Measurements from ENCODE around the gene SLC26A11.
"Not testable (repeated sequence)": the region's sequence is repeated elsewhere in the genome, so short reads cannot be mapped to it uniquely, and the experiment has no call there.

Gene SLC26A11

DNA sequence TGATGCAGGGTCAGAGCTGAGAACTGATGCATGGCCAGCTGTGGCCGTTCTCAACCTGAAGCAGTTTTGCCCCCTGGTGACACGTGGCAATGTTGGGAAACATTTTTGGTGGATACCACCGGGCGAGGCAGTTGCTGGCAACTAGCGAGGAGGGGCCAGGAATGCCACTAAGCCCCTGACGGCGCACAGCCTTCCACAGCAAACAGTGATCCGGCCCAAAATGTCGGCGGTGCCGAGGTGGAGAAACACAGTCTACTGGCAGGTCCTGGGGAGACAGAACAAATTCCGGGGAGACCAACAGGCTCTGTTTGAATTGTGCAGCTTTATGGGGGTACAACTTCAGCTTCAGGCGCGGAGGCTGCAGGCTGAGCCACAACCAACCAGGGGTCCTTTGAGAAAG lies 8.2 kb downstream of the SLC26A11 start:
- no peak for DNase-seq
- TF ChIP-seq POLR2A (IDR thresholded peaks at IDR 0.05; ENCODE audit: low read length) = no peak
- TF ChIP-seq GATA1 (IDR thresholded peaks at IDR 0.05; ENCODE audit: low read depth, low read length) = no peak

DNA sequence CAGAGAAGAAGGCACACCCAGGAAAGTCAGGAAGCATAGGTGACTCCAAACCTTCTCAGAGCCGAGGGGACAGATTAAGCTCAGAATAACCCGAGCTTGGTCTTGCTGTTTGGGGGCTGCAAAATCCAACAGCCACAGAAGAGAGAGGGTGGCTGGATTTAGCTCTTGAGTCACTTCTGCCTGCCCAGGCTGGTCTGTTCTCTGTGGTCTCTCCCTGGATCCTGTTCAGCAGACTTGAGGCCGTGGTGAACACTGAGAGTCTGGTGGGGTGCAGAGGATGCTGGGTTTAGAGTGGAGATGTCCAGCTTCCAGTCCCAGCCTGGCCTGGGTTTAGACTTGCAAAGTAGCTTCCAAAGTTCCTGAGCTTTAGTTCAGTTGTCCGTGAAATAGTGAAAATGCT lies 8.8 kb downstream of the SLC26A11 start:
- TF ChIP-seq GATA1 (IDR thresholded peaks at IDR 0.05; ENCODE audit: low read depth, low read length) (no peak), POLR2A (IDR thresholded peaks at IDR 0.05; ENCODE audit: low read length) (no peak)
- DNase-seq = no peak

DNA sequence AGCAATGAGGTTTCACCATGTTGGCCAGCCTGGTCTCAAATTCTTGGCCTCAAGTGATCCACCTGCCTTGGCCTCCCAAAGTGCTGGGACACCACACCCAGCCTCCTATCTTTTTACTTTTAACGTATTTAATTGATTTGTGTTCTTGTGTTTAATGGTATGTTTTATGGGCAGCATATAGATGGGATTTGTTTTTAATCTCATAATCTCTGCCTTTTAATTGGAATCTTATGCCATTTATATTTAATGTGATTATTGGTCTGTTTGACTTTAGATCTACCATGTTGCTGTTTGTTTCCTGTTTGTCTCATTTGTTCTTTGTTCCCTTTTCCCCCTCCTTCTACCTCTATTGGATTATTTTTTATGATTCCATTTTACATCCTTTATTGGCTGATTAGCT lies 12.2 kb downstream of the SLC26A11 start:
- no peak for DNase-seq
- TF ChIP-seq GATA1 (IDR thresholded peaks at IDR 0.05; ENCODE audit: low read depth, low read length) = no peak
- TF ChIP-seq POLR2A (IDR thresholded peaks at IDR 0.05; ENCODE audit: low read length) = no peak

DNA sequence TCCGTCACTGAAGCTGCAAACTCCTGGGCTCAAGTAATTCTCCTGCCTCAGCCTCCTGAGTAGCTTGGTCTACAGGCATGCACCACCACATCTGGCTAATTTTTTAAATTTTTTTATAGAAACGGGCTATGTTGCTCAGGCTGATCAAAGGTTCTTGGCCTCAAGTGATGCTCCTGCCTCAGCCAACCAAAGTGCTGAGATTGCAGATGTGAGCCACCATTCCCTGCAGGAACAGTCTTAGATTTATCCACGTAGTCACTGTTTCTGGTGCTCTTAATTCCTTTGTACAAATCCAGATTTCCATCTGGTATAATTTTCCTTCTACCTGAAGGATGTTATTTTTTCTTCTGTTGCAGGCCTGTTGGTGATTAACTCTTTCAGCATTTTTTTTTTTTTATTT lies 13.0 kb downstream of the SLC26A11 start:
- TF ChIP-seq POLR2A (IDR thresholded peaks at IDR 0.05; ENCODE audit: low read length) (no peak), GATA1 (IDR thresholded peaks at IDR 0.05; ENCODE audit: low read depth, low read length) (no peak)
- no peak for DNase-seq

DNA sequence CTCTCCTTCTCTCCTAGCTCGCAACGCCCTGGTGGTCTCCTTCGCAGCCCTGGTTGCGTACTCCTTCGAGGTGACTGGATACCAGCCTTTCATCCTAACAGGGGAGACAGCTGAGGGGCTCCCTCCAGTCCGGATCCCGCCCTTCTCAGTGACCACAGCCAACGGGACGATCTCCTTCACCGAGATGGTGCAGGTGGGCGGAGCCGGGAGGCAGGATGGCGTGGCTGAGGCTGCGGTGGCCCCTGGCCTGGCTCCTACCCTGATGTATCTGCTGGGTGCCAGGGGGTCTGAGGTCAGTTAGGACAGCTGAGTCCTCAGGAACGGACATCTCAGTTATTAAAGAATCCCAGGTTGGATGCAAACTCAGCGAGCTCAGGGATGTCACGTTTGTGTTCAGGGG lies 16.7 kb downstream of the SLC26A11 start:
- DNase-seq = no peak
- TF ChIP-seq POLR2A (IDR thresholded peaks at IDR 0.05; ENCODE audit: low read length) (no peak), GATA1 (IDR thresholded peaks at IDR 0.05; ENCODE audit: low read depth, low read length) (no peak)

DNA sequence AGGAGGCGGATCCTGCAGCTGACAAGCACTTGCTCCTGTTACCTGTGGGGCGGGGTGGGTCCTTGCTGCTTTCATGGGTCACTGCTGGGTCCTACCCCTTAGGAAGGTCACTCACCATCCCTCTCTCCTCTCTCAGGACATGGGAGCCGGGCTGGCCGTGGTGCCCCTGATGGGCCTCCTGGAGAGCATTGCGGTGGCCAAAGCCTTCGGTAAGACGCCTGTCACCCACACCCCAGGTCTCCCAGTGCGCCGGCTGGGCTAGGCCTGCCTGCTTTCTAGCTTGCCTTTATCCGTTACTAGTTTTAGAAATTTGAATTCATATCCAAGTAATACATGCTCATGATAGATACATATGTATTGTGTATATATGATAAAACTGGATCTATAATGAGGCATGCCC lies 17.2 kb downstream of the SLC26A11 start:
- no peak for TF ChIP-seq POLR2A (IDR thresholded peaks at IDR 0.05; ENCODE audit: low read length)
- DNase-seq = no peak

DNA sequence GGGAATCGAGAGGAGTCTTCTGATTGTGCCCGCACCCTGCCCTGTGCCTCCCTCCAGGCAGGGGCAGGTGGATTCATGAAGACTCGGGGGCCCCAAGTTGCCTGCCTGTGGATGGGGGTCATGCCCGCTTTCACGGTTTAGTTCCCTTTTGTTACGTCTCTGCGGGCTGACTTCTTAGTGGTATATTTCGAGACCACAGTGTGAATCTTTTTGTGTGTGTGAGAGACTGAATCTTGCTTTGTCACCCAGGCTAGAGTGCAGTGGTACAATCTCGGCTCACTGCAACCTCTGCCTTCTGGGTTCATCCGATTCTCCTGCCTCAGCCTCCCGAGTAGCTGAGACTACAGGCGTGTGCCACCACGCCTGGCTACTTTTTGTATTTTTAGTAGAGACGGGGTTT lies 22.3 kb downstream of the SLC26A11 start:
- TF ChIP-seq GATA1 (IDR thresholded peaks at IDR 0.05; ENCODE audit: low read depth, low read length) (no peak), POLR2A (IDR thresholded peaks at IDR 0.05; ENCODE audit: low read length) (no peak)
- DNase-seq = no peak

DNA sequence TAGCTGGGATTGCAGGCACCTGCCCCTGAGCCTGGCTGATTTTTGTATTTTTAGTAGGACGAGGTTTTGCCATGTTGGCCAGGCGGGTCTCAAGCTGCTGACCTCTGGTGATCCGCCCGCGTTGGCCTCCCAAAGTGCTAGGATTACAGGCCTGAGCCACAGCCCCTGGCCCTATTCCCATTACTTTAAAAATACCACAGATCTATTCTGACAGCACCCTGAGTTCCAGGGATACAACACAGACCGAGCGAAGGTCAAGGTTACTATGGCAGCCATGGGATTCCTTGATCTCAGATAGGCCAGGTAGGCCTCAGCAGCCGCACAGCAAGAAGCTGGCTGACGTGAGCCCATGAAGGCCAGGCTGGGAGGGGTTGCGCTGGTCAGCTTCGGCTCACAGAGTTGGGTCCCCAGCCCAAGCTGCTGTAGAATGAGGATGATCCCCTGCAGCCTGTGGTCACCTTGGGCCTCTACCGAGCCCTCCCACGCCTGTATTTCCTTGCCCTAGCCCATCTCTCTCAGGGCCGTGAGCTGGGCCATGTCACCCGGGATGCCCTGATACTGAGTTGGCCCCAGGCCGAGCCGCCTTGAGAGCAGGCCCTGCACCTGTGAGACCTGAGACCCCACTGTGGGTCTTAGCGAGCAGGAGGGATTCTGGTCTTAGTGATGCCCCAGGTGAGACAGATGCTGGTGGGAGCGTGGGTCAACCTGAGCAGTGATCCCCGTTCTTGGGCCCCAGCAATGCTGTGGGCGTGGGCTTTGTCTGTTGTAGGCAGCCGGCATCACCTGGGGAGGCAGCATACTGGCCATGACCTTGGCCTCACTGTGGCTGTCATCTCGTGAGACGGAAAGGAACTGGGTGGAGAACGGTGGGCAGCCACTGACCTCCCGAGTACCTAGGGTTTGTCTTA lies 23.6 kb downstream of the SLC26A11 start:
- DNase-seq = no peak
- TF ChIP-seq GATA1 (IDR thresholded peaks at IDR 0.05; ENCODE audit: low read depth, low read length) = no peak
- TF ChIP-seq POLR2A (IDR thresholded peaks at IDR 0.05; ENCODE audit: low read length) = no peak

DNA sequence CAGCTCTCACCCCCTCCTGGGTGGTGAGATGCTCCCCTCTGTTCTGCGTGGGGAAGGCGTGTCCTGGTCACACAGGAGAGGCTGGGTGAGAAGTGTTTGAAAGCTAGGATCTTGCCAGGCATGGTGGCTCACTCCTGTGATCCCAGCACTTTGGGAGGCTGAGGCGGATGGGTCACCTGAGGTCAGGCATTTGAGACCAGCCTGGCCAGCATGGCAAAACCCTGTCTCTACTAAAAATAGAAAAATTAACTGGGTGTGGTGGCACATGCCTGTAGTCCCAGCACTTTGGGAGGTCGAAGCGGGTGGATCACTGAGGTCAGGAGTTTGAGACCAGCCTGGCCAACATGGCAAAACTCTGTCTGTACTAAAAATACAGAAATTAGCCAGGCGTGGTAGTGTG lies 24.2 kb downstream of the SLC26A11 start:
- DNase-seq = not testable (repeated sequence)

DNA sequence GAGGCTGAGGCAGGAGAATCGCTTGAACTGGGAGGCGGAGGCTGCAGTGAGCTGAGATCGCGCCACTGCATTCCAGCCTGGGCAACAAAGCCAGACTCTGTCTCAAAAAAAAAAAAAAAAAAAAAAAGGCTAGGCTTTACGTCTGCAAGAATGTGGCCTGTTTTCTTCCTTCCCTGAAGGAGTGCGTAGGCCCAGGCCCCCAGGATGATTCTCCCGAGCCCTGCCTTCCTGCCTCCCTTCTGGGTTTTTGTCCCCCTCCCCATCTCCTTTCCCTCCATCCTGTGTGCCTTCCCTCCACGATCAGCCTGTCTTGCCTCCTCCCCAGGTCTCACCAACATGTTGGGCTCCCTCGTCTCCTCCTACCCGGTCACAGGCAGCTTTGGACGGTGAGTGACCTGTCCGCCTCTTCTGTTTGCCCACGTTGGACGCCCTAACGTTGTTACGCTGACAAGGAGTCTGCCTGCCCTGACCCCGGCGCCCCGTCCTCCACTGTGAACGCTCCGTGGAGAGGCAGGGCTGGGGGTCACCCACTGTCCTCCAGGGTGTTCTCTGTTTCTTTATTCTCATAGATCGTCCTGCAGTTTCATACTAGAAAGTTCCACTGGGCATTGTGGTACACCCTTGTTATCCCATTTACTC lies 24.8 kb downstream of the SLC26A11 start:
- no peak for TF ChIP-seq POLR2A (IDR thresholded peaks at IDR 0.05; ENCODE audit: low read length)
- TF ChIP-seq GATA1 (IDR thresholded peaks at IDR 0.05; ENCODE audit: low read depth, low read length) = no peak
- DNase-seq = no peak

DNA sequence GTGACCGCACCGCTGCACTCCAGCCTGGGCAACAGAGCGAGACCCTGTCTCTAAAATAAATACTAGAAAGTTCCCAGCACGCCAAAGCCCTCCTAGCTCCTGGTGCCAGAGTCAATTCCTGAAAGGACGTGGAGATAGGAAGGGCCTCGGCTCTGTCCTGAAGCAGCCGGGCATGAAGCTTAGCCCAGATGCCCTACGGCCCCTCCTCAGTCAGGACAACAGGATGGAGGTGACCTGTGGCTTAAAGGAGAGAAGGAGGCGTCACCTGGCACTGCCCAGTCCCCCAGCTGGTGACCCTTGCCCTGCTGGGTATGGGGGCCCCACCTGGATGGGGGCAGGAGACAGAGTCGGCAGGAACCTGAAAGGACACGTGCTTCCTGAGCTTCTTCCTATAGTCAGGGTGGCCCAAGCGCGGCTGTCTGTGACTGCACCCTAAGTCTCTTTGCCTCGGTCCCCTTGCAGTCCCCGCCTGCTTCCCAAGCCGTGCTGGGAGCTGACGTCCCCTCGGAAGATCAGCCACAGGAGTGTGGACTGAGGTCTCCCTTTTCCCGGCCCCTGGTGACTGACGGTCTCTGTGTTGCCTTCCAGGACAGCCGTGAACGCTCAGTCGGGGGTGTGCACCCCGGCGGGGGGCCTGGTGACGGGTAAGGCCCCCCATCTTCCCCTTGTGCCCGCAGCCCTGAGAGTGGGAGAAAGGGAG lies 25.5 kb downstream of the SLC26A11 start:
- no peak for TF ChIP-seq POLR2A (IDR thresholded peaks at IDR 0.05; ENCODE audit: low read length)
- TF ChIP-seq GATA1 (IDR thresholded peaks at IDR 0.05; ENCODE audit: low read depth, low read length) = no peak
- no peak for DNase-seq

DNA sequence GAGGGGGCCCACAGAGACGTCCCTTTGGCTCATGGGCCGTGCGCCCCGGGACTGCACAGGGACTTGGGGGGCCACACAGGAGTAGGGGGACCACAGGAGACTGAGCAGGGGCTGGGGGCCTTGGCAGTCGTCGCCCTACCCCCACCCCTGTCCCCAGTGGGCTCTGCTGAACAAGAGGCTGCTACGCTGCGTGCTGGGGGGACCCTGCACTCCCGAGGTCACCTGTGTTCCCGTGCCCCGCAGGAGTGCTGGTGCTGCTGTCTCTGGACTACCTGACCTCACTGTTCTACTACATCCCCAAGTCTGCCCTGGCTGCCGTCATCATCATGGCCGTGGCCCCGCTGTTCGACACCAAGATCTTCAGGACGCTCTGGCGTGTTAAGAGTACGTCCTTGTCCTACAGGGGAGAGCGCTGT lies 26.0 kb downstream of the SLC26A11 start:
- TF ChIP-seq GATA1 (IDR thresholded peaks at IDR 0.05; ENCODE audit: low read depth, low read length) (no peak), POLR2A (IDR thresholded peaks at IDR 0.05; ENCODE audit: low read length) (no peak)
- DNase-seq = no peak

DNA sequence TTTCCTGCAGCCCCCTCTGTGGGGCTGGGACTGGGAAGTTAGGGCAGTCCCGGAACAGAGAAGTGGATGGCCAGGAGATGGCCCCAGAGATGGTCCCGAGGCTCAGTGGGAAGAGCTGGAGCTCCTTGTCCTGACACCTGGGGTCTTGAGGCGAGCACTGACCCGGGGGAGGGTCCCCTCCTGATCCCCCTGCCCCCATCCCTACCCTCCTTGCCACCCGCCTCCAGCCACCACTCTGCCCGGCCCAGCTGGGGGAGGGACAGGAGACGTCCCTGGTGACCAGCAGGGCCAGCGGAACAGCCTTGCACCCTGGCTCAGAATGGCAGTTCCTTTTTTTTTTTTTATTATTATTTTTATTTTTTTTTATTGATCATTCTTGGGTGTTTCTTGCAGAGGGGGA lies 26.5 kb downstream of the SLC26A11 start:
- TF ChIP-seq POLR2A (IDR thresholded peaks at IDR 0.05; ENCODE audit: low read length) (no peak), GATA1 (IDR thresholded peaks at IDR 0.05; ENCODE audit: low read depth, low read length) (no peak)
- DNase-seq = no peak

DNA sequence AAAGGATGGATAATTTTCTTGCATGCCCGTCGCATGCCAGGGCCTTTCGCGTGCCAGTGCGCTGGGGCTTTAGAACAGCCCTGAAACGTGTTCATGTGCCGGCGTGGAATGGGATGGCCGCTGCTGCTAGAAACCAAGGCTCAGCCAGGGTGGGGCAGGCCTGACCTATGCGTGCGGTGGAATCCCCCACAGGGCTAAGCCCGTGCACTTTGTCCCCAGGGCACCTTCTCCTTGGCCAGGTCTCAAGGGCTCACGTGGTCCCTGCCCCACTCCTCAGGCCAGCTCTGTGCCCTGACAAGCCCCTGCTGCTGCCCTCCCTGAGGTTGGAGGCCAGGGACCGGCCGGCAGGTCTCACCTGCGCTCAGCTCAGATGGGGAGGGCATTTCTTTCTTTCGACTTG lies 27.3 kb downstream of the SLC26A11 start:
- DNase-seq = no peak
- TF ChIP-seq GATA1 (IDR thresholded peaks at IDR 0.05; ENCODE audit: low read depth, low read length) (no peak), POLR2A (IDR thresholded peaks at IDR 0.05; ENCODE audit: low read length) (no peak)

All from erythroblast (primary cell).